Tibial artery (tissue), 4 donors: Measurements from ENCODE around the gene RDH5.

Source experiments
- DNase-seq, 2 donors: peaks; one replicate each; pipeline ENCODE4 v3.0.0-alpha.2; 2019
- H3K27ac ChIP-seq, 2 donors: fragments of 200-600 bp; sonication (generic) in 1 of 2; 1 replicate in 1 of 2; 2 replicates in 1 of 2; pipeline ENCODE4 v1.5.1; 2018 to 2019; ENCODE audit warnings: mild to moderate bottlenecking in 1 of 2
- H3K27me3 ChIP-seq, 2 donors: fragments of 200-600 bp; sonication (generic) in 1 of 2; one replicate each; pipeline versions ENCODE4 v1.5.1 to v1.6.0; 2016 to 2019
- H3K36me3 ChIP-seq, 3 donors: fragments of 200-600 bp; sonication (generic) in 2 of 3; one replicate each; pipeline ENCODE4 v1.5.1; 2016 to 2019; ENCODE audit warnings: mild to moderate bottlenecking in 2 of 3
- H3K4me1 ChIP-seq, 4 donors: fragments of 200-600 bp; sonication (generic) in 2 of 4; 1 replicate in 3 of 4; 2 replicates in 1 of 4; pipeline ENCODE4 v1.5.1; 2016 to 2019
- H3K4me3 ChIP-seq, 2 donors: fragments of 200-600 bp; sonication (generic) in 1 of 2; 1 replicate in 1 of 2; 2 replicates in 1 of 2; pipeline ENCODE4 v1.5.1; 2018 to 2019; ENCODE audit warnings: mild to moderate bottlenecking in 2 of 2
- H3K9me3 ChIP-seq, 3 donors: fragments of 200-600 bp; sonication (generic) in 1 of 3; one replicate each; pipeline ENCODE4 v1.5.1; 2016 to 2019
- CTCF ChIP-seq, 2 experiments: fragments of 200-600 bp in 1 of 2; fragments of 450-650 bp in 1 of 2; IDR thresholded peaks; one replicate each; pipeline ENCODE4 v1.5.1; 2017 to 2019; ENCODE audit warnings: antibody characterized with exemption in 2 of 2, mild to moderate bottlenecking in 1 of 2, moderate library complexity in 1 of 2
- intact Hi-C: fragments of 100-400 bp; cut with DNase I; formaldehyde crosslinking; loops from one replicate; pipeline ENCODE4 v1.15.0; 2023; ENCODE audit warnings: low total_unique reads

Gene RDH5

GRCh38 chr12:55738123-55739024, 18.2 kb downstream of the RDH5 start:
- TF ChIP-seq CTCF (IDR thresholded peaks at IDR 0.05) = peak; percentile 86 to 96
- intact Hi-C loops = loop anchor here (2.0 to 5.0 kb wide), 2 partner anchors 56 to 202 kb away; a partner anchor contains a TSS

GRCh38 chr12:55739025-55739378, 18.8 kb downstream of the RDH5 start:
- H3K9me3 ChIP-seq = no peaks in the 10 kb centered on the region
- H3K27ac ChIP-seq = no peak overlapping the region
- TF ChIP-seq CTCF (IDR thresholded peaks at IDR 0.05) = no peak
- intact Hi-C loops = loop anchor here (2.0 to 5.0 kb wide), 2 partner anchors 57 to 202 kb away; a partner anchor contains a TSS
- H3K27me3 ChIP-seq = no peaks in the 10 kb centered on the region
- H3K36me3 ChIP-seq = no peaks in the 10 kb centered on the region
- peaks cover 0 to 25% (median 20%) of the 10 kb centered on the region in 4 donors for H3K4me1 ChIP-seq
- no peak for DNase-seq
- peak overlapping the region in 1 of 2 donors; percentile 67 for H3K4me3 ChIP-seq

More at GRCh38 chr12:55738123-55739024, 18.2 kb downstream of the RDH5 start:
- H3K27ac ChIP-seq = peak overlapping the region; percentile 71 to 73
- H3K9me3 ChIP-seq = no peaks in the 10 kb centered on the region
- no peaks in the 10 kb centered on the region for H3K36me3 ChIP-seq
- peak overlapping the region; percentile 52 to 67 for H3K4me3 ChIP-seq
- H3K4me1 ChIP-seq = peaks cover 0 to 19% (median 14%) of the 10 kb centered on the region in 4 donors
- DNase-seq = peak; percentile 87 to 89
- H3K27me3 ChIP-seq = no peaks in the 10 kb centered on the region

GRCh38 chr12:55741931-55742680, 21.9 kb downstream of the RDH5 start:
- DNase-seq = no peak
- no peaks in the 10 kb centered on the region for H3K9me3 ChIP-seq
- intact Hi-C loops = loop anchor here (2.0 kb wide), 1 partner anchor 83 kb away; no protein-coding TSS in a partner anchor
- TF ChIP-seq CTCF (IDR thresholded peaks at IDR 0.05) = no peak
- H3K4me1 ChIP-seq = peaks cover 0 to 47% (median 38%) of the 10 kb centered on the region in 4 donors
- no peaks in the 10 kb centered on the region for H3K27me3 ChIP-seq
- no peak overlapping the region for H3K27ac ChIP-seq
- H3K4me3 ChIP-seq = no peak overlapping the region
- no peaks in the 10 kb centered on the region for H3K36me3 ChIP-seq

- Histone ChIP-seq H3K27me3 (no peaks in the 10 kb centered on the region), H3K4me1 (peaks cover 0 to 41% (median 32%) of the 10 kb centered on the region in 4 donors), H3K27ac (peak within 1 kb of the TSS; percentile 31 to 50), H3K9me3 (no peaks in the 10 kb centered on the region), H3K4me3 (peak within 1 kb of the TSS; percentile 55 to 68), H3K36me3 (no peaks in the 10 kb centered on the region)
- peak; percentile 74 to 83 for DNase-seq
- no peak for TF ChIP-seq CTCF (IDR thresholded peaks at IDR 0.05)
- intact Hi-C loops = loop anchor here (2.0 kb wide), 1 partner anchor 82 kb away; no protein-coding TSS in a partner anchor
These were observed 22.7 kb downstream of the RDH5 start, which contains the start of gene GDF11 for GRCh38 chr12:55742719-55743405. Gene GDF11 (plus strand): TSS chr12:55743122. CDS start chr12:55743317, 195 bp downstream.
